Daoy (cell line): ENCODE data around the gene SDK1. TPM values are rescaled to one million over a fixed set of nuclear protein-coding genes. Genes with fewer than 3 reads are reported as not detected.

Experiments
- DNase-seq: peaks from one replicate; pipeline ENCODE4 v3.0.0-alpha.2; 2015; ENCODE audit warnings: low read depth
- total RNA-seq: library from RNA; depleted of rRNA; stranded (reverse); fragments of >200 nt; shearing (Covaris generic); gene quantifications from 2 replicates; pipeline ENCODE4 v1.2.3, GENCODE V29; 2014

The SDK1 gene
- total RNA-seq, 1 experiment from 2014 or later, result 4.2 TPM

DNA sequence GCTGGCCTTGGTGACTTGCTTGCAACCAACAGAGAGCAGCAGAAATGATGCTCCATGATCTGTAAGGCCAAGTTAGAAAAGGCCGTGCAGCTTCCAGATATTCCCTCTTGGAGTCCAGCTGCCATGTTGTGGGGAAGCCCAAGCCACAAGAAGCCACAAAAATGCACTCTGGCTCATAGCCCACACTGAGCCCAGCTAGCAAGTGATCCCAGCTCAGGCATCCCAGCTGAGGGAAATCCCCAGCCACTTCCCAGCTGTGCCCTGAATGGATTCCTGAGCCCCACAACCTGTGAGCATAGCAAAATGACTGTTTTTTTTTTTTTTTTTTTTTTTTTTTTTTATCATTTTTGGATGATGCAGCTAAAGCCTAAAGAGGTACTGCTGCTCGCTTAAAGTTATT, 11.1 kb upstream of the SDK1 start:
- peak; percentile 92 for DNase-seq

DNA sequence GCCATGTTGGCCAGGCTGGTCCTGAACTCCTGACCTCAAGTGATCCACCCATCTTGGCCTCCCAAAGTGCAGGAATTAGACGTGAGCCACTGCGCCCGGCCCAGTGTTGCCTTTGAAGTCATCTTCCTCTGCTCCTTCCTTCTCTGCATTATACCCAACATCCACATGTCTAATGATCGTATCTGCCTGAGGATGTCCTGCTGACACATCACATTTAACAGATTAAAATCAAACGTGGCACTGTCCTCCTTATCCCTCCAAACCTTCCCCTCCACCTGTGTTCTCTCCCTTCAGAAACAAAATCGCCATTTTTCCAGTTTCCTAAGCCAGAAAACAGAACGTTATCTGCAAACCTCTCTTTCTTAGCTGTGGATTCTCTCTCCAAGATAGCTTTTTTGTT, 8.4 kb upstream of the SDK1 start:
- DNase-seq, result no peak

DNA sequence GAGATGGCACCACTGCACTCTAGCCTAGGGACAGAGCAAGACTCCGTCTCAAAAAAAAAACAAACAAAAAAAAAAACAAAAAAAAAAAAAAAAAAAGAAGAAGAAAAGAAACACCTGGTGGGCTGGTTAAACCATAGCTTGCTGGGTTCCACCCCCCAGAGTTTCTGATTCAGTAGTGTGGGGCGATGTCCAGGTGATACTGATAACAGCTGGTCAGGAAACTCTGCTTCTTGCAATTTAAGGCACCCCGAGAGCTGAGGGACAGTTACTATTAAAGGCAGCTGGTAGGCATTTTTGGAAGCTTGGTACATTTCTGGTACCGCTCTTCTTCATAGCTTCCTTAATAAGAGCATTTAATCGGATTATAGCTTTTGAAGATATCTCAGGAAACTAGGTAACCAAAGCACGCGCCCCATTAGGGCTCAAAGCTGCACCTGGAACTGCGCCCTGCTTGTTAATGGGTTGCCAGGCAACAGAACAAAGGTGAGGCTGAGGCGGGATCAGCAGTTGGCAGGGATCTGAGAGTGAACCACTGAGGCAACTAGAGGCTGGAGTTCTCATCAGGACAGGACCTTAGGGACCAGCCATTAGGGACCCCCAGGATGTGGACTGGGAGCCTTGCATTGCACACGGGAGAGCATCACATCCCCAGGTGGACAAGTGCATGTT, 6.5 kb upstream of the SDK1 start:
- DNase-seq, result no peak

DNA sequence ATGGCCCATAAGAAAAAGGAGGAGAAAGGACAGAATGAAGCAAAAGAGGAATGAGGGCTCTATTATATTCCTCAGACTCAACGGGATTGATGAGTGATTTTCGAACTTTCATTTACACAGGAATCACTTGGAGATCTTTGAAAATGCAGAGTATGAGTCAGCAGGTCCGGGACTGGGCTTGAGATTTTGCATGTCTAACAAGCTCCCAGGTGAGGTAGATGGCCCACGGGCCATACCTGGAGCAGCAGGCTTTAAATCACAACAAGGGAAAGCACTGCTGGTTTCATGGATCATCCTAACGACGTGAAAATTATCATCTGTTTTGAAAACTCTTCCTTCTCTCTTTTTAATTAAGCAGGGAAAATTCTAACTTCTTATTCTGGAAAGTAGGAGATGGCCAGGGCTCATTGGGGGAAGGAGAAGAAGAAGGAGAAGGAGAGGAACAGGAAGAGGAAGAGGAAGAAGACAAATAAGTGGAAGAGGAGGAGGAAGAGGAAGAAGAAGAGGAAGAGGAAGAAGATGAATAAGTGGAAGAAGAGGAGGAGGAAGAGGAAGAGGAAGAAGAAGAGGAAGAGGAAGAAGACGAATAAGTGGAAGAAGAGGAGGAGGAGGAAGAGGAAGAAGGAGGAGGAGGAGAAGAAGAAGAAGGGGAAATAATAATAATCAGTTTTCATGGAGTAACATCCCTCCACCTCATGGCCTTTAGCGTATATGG, 3.8 kb upstream of the SDK1 start:
- no peak for DNase-seq

DNA sequence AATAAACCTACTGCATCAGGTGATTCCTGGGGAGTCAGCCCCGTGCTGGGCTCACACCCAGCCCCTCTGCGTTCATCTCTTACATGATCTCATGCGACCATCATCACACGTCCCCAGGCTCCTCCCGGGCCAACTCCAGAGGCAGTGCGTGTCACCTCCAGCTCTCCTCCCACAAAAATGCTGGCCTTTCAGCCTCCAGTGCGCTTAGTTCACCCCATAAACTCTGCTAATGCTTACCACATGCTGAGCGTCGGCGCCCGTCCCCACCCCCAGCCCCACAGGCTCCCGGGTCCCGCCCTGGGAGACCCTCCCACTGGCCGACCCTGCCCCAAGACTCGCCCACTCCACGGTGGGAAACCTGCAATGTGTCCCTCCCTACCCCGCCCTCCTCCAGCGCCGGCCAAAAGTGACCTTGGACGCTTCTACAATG, 816 bp upstream of the SDK1 start:
- DNase-seq, result peak; percentile 64

DNA sequence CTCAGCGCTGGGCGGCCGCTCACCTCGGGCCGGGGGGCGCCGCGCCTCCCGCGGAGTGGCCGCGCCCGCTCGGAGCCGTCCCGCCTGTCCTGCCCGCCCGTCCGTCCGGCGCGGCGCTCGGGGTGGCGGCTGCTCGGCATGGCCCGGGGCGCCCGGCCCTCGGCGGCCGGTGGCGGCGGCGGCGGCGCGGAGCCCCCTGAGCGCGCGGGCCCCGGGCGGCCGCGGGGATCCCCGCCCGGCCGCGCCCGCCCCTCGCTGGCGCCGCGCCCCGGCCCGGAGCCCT, 338 bp downstream of the SDK1 start:
- no peak for DNase-seq

DNA sequence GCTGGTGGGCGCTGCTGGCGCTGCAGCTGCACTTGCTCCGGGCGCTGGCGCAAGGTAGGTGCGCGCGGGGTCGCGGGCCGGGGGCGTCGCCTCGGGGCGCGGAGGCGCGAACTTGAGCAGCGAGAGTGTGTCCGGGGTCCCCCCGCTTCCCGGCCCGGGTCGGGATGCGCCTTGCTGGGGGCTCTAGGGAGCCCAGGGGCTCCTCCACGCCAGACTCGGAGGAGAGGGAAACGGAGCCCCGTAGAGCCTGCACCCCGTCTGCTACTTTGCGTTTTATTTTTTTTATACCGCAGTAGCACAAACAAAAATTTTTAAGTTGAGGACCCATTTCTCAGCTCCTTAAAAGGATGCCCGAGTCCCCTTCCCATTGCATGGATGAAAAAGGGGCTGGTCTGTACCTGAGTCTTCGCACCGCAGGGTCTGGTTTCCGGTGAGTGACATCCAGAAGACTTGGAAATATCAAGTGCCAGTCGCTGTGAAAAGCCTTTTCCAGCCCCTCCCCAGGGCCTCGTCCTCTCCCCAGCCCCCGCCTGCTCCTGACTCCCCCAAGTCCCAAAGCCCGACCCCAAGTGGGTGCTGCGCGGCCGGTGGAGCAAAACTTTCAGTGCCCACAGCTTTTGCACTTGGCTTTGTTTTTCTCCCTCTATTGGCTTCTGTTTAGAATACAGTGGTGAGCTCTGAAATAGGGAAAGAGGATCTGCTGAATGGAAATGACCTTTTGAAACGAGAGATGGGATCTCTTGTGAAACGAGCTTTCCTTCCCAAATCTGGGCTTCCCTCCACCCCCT, 973 bp downstream of the SDK1 start:
- DNase-seq, result peak; percentile 58

DNA sequence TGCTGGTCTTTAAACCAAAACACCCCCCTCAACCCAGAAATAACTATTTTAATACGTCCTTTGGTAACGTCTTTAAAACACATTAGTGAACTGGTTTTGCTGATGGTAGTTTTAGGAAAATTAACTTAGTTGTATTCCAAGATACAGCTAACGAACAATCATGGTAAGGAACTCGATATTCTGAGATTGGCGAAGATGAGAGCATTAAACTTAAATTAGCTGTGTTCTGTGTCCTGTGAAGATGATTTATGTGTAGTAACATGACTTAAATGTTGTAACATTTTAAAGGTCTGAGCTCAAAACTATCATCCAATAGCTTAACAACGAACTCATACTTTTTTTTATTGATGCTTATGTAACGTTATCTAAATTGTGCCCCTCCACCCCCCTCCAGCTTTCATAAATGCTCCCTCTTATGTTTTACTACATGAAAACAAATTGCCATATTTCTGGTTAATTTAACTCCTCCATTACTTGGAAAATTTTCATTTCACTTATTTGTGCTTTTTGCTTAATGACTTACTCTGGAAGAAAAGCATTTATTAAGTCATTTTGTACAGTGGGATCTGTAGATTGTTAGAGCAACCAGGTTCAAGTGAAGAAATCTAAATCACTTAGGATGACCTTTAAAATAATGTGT, 1.7 kb downstream of the SDK1 start:
- DNase-seq, result no peak

DNA sequence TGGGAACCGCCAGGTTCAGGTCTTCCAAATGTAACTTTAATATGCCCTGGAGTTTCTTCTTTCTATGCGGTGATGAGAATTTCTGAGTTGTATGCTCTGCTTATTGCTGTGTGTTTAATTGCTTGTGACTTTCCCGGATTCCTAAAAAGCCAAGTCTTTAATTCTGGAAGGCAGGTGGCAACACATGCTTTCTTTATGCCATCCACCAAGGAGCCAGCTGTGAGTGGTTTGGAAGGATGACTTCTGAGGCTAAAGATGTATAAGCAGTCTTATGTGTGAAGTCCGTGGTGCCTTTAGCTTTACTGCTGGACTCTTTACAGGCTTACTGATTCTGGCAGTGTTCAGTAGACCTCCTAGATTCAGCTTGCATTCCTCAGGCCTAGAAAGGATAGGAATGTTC, 3.1 kb downstream of the SDK1 start:
- DNase-seq, result no peak

DNA sequence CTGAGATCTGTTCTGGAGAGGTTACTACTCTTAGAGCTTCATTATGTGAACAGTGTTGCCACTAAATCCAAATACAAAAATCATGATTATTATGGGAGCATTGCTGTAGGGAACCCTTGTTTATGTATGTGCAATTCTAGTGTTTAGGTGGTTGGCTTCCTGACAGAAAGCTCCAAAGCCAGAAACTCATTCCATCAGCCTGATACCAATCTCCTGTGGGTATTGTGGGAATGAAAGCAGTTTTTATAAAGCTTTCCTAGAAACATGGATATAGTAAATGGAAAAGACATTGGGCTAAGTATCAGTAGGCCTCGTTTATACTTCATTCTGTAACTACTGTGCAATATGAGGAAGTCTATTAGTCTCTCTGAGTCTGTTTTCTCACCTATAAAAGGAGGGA, 6.4 kb downstream of the SDK1 start:
- no peak for DNase-seq

DNA sequence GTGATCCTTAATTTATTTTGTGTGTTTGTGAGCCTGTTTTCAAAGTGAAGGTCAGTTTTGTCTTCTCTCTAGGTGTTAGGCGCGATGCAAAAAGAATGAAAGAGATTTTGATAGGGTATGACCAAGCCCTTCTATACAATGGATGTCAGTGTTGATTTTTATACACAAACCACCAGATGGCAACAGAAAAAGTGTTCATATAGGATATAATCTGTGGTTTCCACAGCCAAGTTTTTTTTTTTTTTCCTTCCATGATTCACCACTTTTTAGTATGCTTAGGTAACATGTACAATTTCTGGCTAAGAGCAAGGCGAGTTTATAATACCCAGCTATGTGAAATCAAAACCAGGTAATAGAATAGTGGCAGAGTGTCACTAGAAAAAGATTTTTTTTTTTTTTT, 8.1 kb downstream of the SDK1 start:
- DNase-seq, result peak; percentile 59

DNA sequence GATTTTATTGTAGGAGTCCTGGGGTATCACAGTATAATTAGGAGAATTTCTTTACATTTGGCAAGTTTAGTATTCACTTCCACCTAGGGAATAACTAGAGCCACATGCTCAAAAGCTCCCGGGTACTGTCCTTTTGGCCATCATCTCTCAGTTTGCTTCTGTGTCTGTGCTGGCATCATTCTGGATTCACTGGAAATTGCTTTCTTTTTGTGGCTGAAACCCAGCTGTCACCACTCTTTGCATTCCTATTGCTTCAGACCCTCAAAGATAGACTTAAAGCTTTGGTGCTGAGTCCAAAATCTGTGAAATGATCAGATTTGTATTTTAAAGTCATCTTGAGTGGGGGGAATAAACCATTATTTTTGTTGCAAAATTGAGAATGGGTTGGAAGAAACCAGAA, 8.9 kb downstream of the SDK1 start:
- DNase-seq, result no peak

DNA sequence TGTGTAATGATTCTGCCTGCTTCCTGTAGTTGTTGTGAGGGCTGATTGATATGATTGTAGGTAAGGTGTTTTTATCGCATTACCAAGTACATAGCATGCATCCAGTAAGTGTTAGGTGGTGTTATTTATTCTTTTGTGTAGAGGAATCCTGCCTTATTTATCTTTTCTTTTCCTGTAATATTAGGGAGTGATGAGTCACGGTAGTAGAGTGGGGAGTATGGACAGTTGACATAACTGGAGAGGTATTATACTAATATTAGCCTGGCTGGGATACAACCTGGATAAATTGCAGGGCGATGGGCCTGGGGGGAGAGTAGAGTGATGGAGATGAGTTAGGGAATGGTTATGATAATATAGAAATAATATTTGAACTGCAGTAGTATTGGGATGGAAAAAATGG, 9.8 kb downstream of the SDK1 start:
- DNase-seq, result no peak

DNA sequence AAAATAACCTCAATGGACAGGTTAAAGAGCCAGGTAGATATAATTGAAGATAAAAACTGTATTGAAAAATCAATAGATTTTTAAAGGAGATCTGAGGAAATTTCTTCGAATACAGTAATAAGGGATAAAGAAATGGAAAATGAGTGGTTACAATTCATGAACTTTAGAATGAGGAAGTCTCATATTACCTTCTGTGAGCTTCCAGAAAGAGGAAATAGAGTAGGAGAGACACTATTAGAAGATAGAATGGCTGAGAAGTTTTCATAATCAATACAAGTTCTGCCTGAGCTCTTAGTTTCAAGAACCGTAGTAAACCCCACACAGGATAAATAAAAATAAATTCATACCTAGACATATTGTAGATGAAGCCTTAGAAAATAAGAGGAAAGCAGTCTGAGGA, 11.5 kb downstream of the SDK1 start:
- DNase-seq, result no peak

DNA sequence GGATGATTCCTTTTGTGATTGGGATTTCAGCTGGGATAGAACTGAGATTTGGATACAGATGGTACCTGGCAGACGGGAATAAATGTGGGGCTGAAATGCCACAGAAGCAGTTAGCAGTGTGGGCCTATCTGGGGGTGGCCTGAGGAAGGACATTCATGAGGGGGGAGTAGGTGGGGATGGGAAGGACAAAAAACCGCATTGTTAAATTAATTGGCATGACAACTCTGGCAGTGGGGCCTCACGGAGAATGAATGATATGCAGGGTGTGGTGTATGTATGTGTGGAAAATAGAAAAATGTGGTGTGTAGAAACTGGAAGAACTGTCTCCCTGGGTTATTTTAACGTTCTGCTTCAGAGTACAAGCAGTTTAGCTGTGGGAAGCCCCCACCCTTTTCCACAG, 17.8 kb downstream of the SDK1 start:
- DNase-seq, result no peak

DNA sequence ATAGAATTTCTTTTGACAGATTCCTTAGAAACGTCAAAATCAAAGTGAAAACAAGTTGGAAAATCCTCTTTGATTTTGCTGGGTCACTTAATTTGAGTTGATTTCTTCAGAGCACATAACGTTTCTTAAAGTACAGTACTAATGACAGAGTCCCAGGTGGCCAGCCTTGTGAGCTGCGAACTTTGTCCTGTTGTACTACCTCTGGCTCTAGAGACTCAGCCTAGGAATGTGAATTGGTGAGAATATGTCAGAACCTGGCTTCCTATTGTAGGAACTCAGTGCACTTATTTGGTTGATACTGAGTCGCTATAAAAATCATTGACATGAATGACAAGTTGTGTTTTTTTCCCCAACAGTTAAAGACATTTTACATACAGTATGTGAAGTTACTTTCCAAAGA, 20.2 kb downstream of the SDK1 start:
- DNase-seq, result no peak

DNA sequence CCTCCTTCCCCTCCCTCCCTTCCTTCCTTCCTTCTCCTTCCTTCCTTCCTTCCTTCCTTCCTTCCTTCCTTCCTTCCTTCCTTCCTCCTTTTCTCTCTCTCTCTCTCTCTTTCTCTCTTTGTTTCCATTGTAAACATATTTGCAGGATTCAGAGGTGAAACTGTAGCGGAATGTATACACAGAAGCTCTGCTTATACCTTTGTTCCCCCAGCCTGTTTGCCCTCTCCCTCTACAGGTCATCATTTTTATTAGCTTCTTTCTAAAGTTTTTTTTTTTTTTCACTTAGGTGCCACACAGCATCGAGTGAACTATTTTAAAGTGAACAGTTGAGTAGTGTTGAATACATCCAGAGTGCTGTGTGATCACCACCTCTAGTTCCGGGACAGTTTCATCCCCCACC, 20.7 kb downstream of the SDK1 start:
- DNase-seq, result no peak

DNA sequence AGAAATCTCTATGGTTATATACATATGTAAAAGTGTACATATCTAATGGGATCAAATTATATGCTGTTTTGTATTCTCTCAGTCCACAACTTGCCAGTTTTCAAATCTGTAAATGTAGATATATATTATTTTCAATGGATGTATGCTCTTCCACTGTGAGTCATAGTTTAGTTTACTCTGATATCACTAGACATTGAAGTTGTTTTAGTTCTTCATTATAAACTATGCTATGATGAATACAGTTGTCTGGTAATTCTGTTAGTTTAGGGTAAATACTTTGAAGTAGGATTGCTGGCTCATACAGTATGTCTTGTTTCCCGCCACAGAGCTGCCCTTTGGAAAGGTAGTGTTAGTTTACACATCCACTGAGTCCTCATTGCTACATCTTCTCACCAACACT, 25.2 kb downstream of the SDK1 start:
- no peak for DNase-seq

DNA sequence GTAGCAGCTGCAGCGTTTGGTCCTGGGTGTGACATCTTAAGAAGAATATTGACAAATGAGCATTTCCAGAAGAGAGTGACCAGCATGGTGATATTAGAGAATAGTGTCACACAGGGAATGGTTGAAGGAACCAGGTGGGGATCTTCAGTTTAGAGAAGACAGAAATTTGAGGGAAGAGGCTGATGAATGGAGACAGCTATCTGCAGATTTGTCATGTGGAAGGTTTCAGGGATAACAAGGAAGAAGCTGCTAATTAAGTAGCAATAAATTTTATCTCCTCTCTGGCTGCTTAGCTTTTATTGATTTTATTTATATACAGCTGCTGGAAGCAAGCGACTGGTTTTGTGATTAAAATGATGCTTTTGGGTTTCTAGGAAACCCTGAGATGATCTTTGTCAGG, 26.0 kb downstream of the SDK1 start:
- no peak for DNase-seq

DNA sequence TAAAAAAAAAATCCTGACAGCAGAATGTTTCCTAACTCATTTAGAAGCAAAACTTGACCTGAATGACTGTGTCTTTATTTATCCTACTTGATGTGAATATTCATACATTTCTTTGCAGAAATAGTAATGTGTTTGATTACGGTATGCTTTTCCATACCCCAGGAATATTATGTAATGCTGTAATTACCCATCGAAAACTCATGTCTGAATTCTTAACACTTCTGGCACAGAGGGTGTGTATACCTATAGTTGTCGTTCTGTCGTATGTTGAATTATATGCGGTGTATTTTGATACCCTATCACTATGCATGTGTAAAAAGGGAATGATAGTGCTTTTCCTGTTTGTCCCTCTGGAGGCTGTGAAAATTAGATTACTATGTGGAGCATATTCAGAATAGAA, 26.6 kb downstream of the SDK1 start:
- DNase-seq, result no peak

DNA sequence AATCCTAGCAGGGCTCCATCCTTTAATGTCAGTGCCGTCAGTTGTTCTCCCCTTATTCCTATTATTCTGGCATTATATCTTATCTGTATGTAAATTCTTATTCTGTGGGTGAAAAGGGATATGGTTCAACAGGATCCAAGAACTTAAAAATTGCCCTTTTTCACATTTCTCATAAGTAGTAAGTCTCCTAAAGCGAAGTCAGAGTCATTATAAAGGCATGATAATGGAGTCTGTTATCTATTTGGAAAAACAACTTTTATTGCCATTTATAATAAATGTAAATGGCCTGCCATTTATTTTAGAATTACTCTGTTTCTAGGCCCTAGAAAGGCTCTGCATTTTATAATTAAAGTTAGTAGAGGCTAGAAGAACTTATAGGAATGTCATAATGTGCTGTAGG, 31.3 kb downstream of the SDK1 start:
- no peak for DNase-seq

DNA sequence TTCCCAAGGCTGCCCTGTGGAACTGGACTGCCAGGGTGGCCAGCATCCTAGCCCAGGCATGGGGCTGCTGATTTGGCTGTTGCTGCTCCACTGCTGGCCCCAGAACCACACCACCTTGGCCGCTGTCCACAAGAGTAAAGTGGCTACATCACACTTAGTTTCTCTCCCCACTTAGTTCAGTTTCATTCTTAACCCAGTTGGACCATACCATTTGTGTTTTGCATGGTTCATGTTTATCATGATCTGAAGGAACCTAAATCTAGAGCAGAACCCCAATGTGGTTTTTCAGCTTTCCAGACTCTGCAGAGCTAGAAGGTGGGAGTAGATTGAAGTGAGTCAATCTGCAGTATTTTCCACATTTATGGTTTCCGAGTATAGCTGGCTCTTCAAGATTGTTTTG, 32.8 kb downstream of the SDK1 start:
- DNase-seq, result no peak
